HEK293T (cell line): ENCODE measurements around the gene SHISA9.

ENCODE experiments used
- CTCF ChIA-PET: fragments of 350-600 bp; formaldehyde crosslinking; extraction: SDS; loops from one replicate; lab custom pipeline; 2021; ENCODE audit warnings: antibody characterized with exemption, inconsistent platforms; lab: Yijun Ruan, JAX
- POLR2A ChIA-PET: fragments of 350-600 bp; formaldehyde crosslinking; extraction: SDS; loops from one replicate; lab custom pipeline; 2020; ENCODE audit warnings: antibody characterized with exemption, inconsistent platforms; lab: Yijun Ruan, JAX
- DNase-seq: peaks from one replicate; pipeline ENCODE4 v3.0.0; 2012; ENCODE audit warnings: mixed read lengths; ENCODE audit errors: extremely low spot score
- ARNT ChIP-seq: fragments of 450-650 bp; IDR thresholded peaks from 2 replicates; pipeline ENCODE4 v1.6.1; 2017; ENCODE audit warnings: mild to moderate bottlenecking
- BHLHE40 ChIP-seq: fragments of 450-650 bp; IDR thresholded peaks from 2 replicates; pipeline ENCODE4 v1.6.1; 2016; ENCODE audit warnings: mild to moderate bottlenecking, moderate library complexity, borderline replicate concordance
- CTBP1 ChIP-seq: fragments of 450-650 bp; IDR thresholded peaks from 2 replicates; pipeline ENCODE4 v1.6.1; 2016; ENCODE audit warnings: borderline replicate concordance
- ELF4 ChIP-seq: fragments of 450-650 bp; IDR thresholded peaks from 2 replicates; pipeline ENCODE4 v1.6.1; 2017; ENCODE audit warnings: antibody characterized with exemption
- FOXA1 ChIP-seq: fragments of 450-650 bp; IDR thresholded peaks from 2 replicates; pipeline ENCODE4 v1.6.1; 2016; ENCODE audit warnings: mild to moderate bottlenecking
- FOXK2 ChIP-seq: fragments of 450-650 bp; IDR thresholded peaks from 2 replicates; pipeline ENCODE4 v1.6.1; 2016; ENCODE audit warnings: mild to moderate bottlenecking
- FOXM1 ChIP-seq: fragments of 450-650 bp; IDR thresholded peaks from 2 replicates; pipeline ENCODE4 v1.6.1; 2017; ENCODE audit warnings: mild to moderate bottlenecking, borderline replicate concordance
- HDGF ChIP-seq: fragments of 450-650 bp; IDR thresholded peaks from 2 replicates; pipeline ENCODE4 v1.6.1; 2017; ENCODE audit warnings: antibody characterized with exemption, borderline replicate concordance
- LEF1 ChIP-seq: fragments of 450-650 bp; IDR thresholded peaks from 2 replicates; pipeline ENCODE4 v1.6.1; 2017; ENCODE audit warnings: mild to moderate bottlenecking, borderline replicate concordance
- NFRKB ChIP-seq: fragments of 450-650 bp; IDR thresholded peaks from 2 replicates; pipeline ENCODE4 v1.6.1; 2016; ENCODE audit warnings: mild to moderate bottlenecking, moderate library complexity
- PKNOX1 ChIP-seq: fragments of 450-650 bp; IDR thresholded peaks from 2 replicates; pipeline ENCODE4 v1.6.1; 2016
- SP1 ChIP-seq: fragments of 450-650 bp; IDR thresholded peaks from 2 replicates; pipeline ENCODE4 v1.6.1; 2017
- SUZ12 ChIP-seq: fragments of 450-650 bp; IDR thresholded peaks from 2 replicates; pipeline ENCODE4 v1.6.1; 2016; ENCODE audit warnings: mild to moderate bottlenecking
- TARDBP ChIP-seq: fragments of 450-650 bp; IDR thresholded peaks from 2 replicates; pipeline ENCODE4 v1.6.1; 2016
- ZNF384 ChIP-seq: fragments of 450-650 bp; IDR thresholded peaks from 2 replicates; pipeline ENCODE4 v1.6.1; 2016

The SHISA9 gene

GRCh38 chr16:12901204-12901596, 198 bp upstream of the SHISA9 start:
- ChIA-PET POLR2A (no interaction called here), CTCF (no interaction called here)
- TF ChIP-seq ELF4 (no peak), FOXK2 (no peak), TARDBP (no peak), NFRKB (no peak), SP1 (no peak), CTBP1 (no peak), BHLHE40 (no peak), FOXA1 (no peak)
- DNase-seq = no peak

- POLR2A ChIA-PET = no interaction called here
- CTCF ChIA-PET = no interaction called here
- DNase-seq = no peak
- TF ChIP-seq PKNOX1 (no peak), ELF4 (no peak), LEF1 (no peak)
Observed at GRCh38 chr16:12902511-12903372, 1.3 kb downstream of the SHISA9 start.

GRCh38 chr16:12903407-12904328, 2.3 kb downstream of the SHISA9 start:
- TF ChIP-seq SP1 (no peak), ARNT (no peak), FOXK2 (no peak), FOXA1 (no peak), BHLHE40 (no peak), ZNF384 (no peak), TARDBP (no peak), ELF4 (no peak), PKNOX1 (no peak), SUZ12 (no peak)
- DNase-seq = no peak
- ChIA-PET POLR2A (no interaction called here), CTCF (no interaction called here)

GRCh38 chr16:12904329-12904671, 2.9 kb downstream of the SHISA9 start:
- DNase-seq = no peak
- no peak for TF ChIP-seq HDGF
- ChIA-PET CTCF (no interaction called here), POLR2A (no interaction called here)

GRCh38 chr16:12906271-12906670, 4.9 kb downstream of the SHISA9 start:
- DNase-seq = no peak
- no peak for TF ChIP-seq ZNF384
- TF ChIP-seq PKNOX1 = no peak
- TF ChIP-seq TARDBP = no peak
- no peak for TF ChIP-seq HDGF
- no peak for TF ChIP-seq ELF4
- CTCF ChIA-PET = no interaction called here
- POLR2A ChIA-PET = no interaction called here

GRCh38 chr16:12906765-12907516, 5.5 kb downstream of the SHISA9 start:
- ChIA-PET CTCF (interaction anchor here (0.9 kb wide), 1 partner anchor 11 kb away, joined by 3 read pairs; no protein-coding TSS in a partner anchor), POLR2A (no interaction called here)
- no peak for TF ChIP-seq SP1
- TF ChIP-seq LEF1 = no peak
- TF ChIP-seq SUZ12 = no peak
- no peak for TF ChIP-seq FOXM1
- TF ChIP-seq BHLHE40 = no peak
- no peak for TF ChIP-seq NFRKB
- no peak for TF ChIP-seq FOXA1
- no peak for TF ChIP-seq TARDBP
- TF ChIP-seq ZNF384 = no peak
- TF ChIP-seq FOXK2 = no peak
- TF ChIP-seq PKNOX1 = no peak
- DNase-seq = no peak
